Inferior parietal cortex (tissue), 1 donor: ENCODE measurements around the gene MESP2.

ENCODE experiments used
- DNase-seq: peaks from one replicate; pipeline ENCODE4 v3.0.0-alpha.2; 2016; ENCODE audit errors: extremely low spot score

The MESP2 gene

DNA sequence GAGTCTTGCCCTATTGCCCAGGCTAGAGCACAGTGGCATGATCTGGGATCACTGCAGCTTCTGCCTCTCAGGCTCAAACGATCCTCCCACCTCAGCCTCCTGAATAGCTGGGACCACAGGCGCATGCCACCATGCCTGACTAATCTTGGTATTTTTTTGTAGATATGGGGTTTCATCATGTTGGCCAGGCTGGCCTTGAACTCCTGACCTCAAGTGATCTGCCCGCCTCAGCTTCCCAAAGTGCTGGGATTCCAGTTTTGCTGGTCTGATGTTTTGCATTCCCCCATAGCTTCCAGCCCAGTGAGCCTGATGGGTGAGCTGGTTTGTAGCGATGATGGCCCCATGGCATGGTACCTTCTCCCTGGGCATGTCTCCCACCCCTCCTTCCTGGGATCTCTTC, 20.4 kb upstream of the MESP2 start:
- DNase-seq = no peak

DNA sequence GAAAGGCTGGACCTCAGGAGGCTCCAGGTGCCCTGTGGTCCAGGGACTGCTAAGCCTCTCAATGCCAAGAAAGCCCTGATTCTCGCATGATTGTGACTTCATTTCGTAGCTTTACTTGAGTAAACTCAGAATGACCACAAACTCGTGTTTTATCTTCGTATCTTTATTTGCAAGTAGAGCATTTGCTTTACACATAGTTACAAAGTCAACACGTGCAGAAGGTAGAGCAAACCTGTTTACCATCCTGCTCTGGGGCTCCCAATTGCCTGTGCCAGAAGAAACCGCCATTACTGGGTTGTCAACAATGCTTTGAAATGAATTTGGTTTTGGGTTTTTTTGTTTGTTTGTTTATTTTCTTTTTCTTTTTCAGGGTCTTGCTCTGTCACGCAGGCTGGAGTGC, 19.2 kb upstream of the MESP2 start:
- DNase-seq = no peak

DNA sequence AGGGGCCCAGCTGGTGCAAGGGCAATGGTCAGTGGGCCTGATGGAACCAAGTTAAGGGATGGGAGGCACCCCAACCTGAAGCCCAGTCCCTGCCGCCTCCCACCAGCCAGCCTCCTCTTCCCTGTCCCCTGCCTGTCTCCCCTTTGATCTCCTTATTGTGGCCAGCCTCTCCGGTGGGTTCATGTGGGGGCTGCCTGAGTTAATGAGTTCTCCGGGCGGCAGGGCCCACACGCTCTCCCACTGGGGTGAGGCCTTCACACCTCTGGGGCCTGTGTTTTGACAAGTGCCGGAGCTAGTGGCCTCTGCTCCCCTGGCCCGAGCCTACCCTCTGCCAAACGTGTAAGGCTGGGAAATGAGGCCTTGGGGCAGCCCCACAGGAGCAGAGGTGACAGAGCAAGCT, 17.8 kb upstream of the MESP2 start:
- no peak for DNase-seq

DNA sequence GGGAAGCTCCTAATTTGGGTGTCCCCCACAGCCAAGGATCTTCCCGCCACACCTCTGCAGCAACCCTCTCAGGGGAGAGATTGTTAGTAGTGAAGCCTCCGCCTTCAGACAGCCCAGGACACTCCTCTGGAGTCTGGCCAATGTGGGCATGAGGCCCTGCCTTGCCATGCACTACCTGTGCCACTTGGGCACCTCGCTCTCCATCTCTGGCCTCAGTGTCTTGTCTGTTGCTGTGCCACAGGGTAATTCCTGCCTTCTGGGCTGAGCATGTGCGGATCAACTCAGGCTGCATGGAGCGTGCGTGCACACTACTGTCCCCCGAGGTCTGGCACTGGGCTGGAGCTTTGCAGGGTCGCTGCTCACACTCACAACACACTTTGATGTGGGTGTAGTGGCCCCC, 17.2 kb upstream of the MESP2 start:
- no peak for DNase-seq

DNA sequence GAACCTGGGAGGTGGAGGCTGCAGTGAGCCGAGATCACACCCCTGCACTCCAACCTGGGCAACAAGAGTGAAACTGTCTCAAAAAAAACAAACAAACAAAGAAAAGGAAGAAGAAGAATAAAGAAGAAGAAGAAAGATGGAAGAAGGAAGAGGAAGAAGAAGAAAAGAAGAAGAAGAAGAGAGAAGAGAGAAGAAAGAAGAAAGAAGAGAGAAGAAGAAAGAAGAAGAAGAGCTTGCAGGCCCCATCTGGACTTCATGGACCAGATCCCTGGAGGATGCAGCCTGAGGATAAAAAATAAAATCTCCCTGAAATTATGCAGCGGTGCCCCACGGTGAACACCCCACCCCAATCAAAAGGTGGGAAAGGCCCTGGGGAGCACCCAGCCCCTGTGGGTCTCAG, 16.3 kb upstream of the MESP2 start:
- no peak for DNase-seq

DNA sequence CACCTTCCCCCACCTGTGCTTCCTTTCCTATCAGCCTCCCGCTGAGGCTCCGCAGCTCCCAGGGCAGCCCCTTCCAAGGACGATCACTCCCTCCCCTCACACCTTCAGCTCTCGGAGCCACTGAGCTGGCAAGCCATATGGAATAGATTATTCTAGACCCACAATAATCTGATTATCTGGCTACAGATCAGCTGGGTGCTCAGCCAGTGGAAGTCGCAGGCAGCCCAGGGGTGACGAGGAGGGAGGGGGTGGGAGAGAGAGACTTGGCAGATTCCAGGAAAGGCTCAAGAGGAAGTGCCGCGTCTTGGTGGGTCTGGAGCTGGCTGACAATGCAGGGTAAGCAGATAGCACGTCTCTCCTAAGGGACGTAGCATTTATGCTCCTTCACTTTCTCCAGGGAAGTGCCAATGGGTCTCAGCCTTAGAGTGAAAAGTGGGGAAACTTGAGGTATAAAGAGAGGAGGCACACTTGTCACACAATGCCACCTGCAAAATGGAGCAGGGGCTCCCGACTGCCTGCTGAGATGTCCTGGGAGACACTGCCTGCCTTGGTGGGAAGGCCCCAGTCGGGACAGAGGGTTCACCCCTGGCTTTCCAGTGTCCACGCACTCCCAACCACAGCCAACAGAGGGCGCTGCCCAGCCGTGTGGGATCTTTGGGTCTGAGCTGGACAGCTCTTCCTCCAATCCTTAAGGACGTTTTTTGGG, 15.7 kb upstream of the MESP2 start:
- peak; percentile 85 for DNase-seq

DNA sequence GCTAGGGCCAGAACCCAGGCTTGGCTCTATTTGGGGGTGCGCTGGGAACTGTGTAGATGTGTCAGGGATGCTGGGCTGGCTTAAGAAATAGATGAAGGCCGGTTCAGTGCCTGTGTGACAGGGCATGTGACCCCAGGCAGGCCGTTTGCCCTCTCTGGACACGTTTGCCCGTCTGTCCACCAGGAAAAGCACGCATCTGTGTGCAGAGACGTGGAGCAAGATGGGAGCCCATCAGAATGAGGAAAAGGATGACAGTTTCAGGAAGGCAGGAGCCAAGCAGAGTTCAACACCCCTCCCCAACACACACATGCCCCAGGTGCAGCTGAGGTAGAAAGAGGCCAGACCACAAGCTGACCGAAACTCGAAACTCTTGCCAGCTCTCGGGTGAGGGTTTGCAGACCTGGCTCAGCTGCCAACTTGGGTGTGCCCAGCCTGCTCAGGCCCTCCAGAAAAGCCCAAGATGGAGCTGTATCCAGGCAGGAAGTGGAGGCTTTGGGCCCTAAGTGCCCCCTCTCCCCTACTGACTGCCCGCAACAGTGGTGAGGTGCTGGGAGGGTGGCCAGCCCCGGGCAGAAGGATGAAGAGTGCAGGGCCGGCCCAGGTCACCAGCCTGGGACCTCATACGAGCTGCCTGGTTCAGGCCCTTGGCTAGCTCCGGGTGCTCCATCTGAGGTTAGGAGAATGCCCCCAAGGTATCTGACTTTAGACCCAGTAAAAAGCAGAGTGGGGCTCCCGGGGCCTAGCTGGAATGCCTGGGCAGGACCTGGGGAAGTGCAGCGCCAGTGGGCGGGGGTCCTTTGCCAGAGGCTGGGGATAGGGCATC, 14.9 kb upstream of the MESP2 start:
- DNase-seq = no peak

DNA sequence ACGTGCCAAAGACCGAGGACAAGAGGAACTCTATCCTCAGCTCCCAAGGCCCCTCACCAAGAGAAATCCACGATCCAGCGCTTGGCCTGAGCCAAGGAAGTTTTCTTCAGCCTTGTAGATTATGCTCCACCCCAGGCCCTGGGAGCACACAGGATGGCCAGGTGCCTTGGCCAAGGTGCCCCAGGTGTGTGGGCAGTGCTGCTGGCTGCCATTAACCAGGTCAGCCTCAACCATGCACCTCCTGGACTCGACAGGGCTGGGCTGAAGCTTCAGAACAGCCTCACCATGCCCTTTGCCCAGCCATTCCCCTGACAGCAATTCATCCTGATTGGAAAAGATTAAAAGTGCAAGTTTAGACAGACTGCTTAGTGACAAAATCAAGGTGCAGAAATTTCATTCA, 14.2 kb upstream of the MESP2 start:
- DNase-seq = no peak

DNA sequence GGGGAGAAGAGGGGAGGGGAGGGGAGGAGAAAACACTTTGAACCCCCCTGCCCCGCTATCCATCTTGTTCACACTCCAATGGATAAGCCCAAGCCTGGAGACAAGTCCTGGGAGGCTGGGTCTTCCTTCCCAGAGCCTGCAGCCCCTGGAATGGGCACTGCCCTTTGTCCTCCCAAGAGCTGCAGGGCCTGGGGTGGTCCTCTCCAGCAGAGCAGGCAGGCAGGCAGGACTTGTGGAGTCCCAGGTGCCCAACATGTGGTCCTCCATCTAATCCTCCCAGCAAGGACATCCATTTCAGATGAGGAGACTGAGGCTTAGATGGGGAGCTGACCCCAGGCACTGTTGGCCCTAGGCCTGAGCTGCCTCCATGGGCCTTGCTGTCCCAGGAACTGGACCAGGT, 10.4 kb upstream of the MESP2 start:
- no peak for DNase-seq

DNA sequence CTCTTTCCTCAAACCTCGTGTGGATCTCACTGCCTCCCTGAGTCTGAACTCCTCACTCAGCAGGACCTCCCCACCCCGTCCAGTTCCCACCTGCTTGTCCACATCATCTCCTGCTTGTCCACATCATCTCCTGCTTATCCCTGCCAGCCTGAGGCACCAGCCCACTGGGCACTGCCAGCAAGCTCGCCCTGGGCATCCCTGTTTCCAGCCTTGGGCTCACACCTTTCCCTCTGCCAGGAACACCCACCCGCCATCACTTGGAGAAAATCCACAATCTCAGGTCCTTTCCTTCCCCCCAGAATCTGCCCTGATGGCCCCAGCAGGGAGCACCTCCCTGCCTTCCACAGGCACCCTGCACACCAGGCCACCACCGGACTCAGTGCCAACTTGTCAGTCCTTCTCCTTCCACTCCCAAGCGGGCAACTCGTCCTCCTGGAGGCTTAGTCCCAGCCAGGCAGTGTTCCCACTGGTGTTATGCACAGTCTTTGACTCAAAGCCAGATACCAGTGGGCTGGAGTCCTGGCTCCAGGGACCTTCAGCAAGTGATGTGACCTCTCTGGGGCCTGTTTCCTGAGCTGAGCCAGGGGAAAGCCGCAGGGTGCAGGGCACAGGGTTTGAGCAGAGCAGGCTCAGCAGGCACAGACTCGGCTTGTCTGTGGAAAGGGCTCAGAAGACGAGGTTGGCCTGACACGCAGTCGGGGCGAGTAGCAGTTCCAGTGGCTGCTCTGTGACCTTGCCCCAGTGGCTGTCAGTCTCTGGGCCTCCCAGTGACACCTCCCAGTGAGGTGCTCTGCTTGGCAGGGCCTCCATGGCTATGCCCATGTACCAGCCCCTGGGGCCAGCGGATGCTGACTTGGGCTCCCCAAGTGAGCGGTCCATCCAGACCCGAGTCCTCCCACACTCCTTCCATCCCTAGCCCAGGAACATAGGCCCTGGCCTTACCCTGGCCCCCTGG, 9.5 kb upstream of the MESP2 start:
- DNase-seq = no peak

DNA sequence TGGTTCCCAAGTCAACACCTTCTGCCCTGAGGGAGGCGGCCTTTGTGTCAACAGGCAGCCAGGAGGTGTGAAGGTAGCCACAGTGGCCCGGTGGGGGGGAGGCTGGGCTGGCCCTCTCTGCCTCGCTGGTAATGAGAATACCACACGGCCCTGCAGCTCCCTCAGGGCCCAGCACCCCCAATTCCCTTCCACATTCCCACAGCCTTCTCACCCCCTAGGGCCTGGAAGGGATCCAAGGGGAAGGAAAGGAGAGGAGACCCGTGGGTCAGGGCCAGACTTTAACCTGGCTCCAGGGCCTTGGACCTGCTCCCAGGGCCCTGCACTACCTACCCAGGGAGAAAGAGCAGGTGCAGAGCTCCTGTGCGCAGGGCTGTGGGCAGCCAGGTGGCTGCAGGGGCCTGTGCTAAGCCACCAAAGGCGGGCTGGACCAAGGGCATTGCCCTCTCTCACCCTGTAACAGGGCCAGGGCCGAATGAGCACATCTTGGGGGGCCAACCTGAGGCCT, 8.7 kb upstream of the MESP2 start:
- no peak for DNase-seq

DNA sequence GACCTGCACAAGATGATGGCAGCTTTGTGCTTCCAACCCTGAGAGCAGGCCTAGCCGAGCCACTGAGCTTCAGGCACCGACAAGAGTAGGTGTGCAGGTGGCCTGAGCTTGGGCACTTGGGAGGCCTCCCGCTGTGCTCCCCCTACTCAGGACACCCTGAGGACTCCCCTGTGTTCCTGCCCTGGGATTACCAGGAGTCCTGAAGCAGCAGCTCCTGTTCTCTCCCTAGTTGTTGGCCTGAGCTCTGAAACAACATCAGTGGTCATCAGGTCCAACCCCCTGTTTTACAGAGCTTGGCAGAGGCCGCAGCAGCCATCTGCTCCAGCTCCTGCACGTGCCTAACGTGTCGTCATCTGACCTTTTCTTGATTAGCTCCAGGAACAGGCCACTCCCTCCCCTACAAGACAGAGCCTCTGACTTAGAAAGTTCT, 8.0 kb upstream of the MESP2 start:
- DNase-seq = no peak

DNA sequence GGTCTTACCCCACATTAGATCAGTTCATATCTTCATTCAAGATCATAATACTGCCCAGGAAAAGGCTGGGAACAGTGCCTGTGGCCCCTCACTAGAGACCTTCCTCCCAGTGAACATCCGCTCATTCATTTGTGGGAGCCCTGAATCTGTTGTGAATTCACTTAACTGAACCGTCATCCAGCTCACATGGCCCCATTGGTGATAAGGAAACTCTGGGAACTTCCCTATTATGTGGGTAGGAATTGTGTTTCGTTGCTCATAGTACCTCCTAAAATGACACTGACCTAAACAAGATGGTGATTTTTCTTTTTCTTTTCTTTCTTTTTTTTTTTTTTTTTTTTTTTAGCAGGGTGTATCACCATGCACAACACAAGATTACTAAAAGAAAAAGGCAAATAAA, 6.8 kb upstream of the MESP2 start:
- no peak for DNase-seq

DNA sequence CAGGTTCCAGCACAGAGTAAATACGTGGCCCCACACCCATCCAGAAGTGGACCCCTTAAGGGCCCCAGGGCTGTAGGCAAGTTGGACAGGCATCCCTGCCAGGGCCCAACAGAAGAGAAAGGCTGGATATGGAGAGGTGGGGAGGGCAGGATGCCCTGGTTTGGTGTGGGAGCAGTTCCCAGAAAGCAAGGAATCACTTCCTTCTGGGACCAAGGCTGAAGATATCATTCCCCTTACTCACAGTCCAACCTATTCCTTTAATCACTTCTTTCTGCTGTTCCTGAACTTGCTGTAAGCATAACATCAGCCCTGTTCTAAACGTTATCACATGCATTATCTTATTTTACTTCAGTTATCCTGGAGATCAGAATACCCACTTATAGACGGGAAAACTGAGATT, 6.1 kb upstream of the MESP2 start:
- no peak for DNase-seq

DNA sequence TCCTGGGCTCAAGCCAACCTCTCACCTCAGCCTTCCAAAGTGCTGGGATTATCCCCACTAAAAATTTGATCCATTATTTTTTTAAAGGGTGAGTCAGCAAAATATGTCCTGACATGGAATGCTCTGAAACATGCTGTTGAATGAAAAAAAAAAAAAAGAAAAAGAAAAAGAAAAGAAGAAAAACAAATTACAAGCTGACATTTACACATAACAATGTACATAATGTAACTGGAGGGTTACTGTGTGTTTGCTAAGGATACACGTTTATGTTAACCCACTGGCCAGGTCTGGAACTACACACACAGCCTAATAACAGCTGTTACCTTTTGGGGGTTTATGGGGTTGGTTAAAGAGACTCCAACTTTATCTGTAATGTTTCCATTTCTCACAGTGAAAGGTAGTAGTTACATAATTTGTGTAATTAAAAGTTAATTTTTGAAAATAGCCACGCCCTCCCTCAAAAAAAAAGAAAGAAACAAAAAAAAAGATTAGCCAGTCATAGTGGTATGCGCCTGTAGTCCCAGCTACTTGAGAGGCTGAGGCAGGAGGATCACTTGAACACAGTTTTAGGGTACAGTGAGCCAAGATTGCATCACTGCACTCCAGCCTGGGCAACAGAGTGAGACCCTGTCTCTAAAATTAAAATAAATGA, 3.1 kb upstream of the MESP2 start:
- DNase-seq = no peak

DNA sequence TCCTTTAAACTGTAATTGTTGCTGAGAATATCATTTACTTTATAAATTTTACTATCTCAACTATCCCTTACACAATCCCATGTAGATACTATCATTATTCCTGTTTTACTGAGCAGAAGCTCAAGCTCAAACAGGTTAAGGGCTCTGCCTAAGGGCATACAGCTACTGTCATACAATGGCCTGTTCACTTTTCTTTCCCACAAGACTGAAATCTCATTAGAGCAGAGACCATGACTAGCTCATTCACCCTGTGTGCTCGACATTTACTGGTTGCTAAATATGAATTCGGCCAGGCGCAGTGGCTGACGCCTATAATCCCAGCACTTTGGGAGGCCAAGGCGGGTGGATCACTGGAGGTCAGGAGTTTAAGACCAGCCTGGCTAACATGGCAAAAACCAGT, 1.6 kb upstream of the MESP2 start:
- no peak for DNase-seq

DNA sequence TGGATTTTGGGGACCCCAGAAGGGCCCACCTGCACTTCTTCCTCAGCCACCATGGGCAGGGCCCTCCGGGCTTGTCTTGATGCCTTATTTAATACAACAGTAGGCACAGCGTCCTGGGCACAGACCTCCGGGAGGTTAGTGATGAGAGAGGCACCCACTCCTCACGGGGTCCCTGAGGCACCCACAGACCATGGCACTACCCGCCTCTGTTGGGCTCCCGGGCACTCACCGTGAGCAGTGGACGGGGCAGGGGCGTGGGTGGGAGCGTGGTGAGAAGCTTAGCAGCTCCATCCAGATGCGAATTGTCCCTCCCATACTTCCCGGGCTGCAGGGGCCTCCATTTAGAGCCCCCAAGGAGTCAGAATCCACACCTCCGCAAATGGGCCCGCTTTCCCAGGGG, 317 bp upstream of the MESP2 start:
- no peak for DNase-seq

DNA sequence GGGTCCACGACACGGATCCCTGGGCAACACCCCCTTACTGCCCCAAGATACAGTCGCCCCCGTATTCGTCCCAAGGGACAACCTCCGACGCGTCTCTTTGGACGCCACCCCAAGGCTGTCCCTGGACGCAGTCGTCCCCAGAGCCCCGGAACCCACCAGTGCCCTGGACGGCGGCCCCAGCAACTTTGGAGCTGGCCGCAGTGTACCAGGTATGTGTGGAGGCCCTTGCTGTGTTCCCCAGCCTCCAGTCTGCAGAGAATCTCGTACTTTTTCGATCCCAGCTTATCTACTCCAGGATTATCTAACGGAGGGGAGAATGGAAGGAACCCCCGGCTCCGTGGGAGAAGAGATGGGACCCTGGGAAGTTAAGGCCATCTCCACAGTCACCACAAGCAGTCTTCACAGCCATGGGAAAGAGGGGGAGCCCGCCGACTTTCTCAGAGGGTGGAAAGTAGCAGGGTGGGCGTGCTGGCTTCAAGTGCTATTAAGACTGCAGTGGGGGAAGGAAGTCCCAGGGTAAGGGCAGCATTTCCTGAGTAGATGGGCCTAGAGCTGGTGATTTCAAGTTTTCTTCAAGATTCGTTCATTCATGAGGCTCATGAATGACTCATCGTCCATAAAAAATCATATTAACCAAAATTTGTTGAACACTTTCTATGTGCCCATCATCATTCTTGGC, 1.1 kb downstream of the MESP2 start:
- DNase-seq = no peak

DNA sequence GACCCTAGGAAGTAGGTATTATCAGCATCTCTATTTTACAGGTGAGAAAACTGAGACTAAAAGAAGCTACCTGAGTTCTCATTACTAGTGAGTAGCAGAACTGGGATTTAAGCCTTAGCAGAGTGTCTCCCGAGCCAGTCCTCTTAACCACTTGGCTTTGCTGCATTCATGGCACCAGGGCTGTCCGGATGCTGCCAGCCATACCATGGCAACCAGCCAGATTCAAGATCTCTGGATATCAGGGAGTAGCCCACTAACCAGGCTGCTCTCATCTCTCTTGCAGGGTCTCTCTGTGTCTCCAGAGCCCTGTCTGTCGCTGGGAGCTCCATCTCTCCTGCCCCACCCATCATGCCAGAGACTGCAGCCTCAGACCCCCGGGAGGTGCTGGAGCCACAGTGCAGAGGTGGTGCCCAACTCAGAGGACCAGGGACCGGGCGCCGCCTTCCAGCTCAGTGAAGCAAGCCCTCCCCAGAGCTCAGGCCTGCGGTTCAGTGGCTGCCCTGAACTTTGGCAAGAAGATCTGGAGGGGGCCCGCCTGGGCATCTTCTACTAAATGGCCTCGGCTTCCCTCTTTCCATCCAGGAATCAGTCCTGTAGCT, 1.7 kb downstream of the MESP2 start:
- no peak for DNase-seq

DNA sequence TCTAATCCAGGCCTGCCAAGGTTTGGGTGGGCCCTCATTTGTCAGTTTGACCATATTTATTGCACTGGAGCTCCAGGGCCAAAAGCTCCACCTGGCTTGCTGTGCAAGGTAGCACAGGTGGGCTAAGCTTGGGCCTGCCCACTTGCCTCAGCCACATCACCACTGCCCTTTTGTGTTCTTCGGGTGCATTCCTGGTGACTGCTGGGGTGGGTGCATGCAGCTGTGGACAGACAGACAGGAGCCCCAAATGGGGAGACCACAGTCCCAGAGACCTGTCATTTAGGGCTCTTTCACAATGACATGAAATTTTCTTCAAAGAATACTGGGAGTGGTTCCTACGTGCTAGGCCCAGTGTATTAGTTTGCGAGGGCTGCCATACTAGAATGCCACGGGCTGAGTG, 2.7 kb downstream of the MESP2 start:
- DNase-seq = no peak

DNA sequence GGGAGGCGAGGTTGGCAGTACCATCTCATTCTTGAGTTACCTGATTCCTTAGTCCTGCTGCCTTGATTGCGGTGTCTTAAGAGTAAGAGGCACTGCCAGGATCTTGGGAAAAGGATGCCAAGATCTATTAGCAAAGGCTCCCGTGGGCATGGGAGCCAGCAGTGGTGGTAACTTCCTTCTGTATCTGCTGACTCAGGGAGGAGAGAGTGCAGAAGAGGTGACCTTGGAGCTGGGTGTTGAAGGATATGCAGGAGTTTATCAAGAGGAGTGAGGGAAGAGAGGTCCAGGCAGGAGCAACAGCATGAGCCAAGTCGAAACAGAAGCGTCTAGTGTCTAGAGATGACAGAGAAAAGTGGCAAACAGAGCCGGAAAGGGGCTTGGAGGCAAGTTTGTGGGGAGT, 4.5 kb downstream of the MESP2 start:
- no peak for DNase-seq
